NCI-H2029 (cell line): ENCODE data around the gene JUNB.

Experiments
- DNase-seq: peaks from one replicate; lab custom pipeline; 2025; lab: John Stamatoyannopoulos, UW

Gene JUNB

GRCh38 chr19:12842511-12842910 is 51.2 kb downstream of the JUNB start:
- no peak for DNase-seq
